Osteocyte (in vitro differentiated cells): ENCODE measurements around the gene TP73. TPM values are rescaled to one million over a fixed set of nuclear protein-coding genes. Genes with fewer than 3 reads are reported as not detected.
"Not testable (repeated sequence)": the region's sequence is repeated elsewhere in the genome, so short reads cannot be mapped to it uniquely, and the experiment has no call there.

ENCODE experiments used
- DNase-seq: peaks from one replicate; pipeline ENCODE4 v3.0.0; 2021; ENCODE audit warnings: mixed read lengths; ENCODE audit not compliant: unreplicated experiment; ENCODE audit errors: extremely low spot score
- H3K27ac Mint-ChIP-seq: one replicate; pipeline ENCODE4 v1.8.0; 2021; ENCODE audit warnings: mild to moderate bottlenecking, mixed read lengths; ENCODE audit not compliant: unreplicated experiment
- H3K27me3 Mint-ChIP-seq: one replicate; pipeline ENCODE4 v1.8.0; 2021; ENCODE audit warnings: mixed read lengths; ENCODE audit not compliant: unreplicated experiment
- H3K36me3 Mint-ChIP-seq: one replicate; pipeline ENCODE4 v1.8.0; 2021; ENCODE audit warnings: mixed read lengths; ENCODE audit not compliant: unreplicated experiment
- H3K4me1 Mint-ChIP-seq: one replicate; pipeline ENCODE4 v1.8.0; 2021; ENCODE audit warnings: mixed read lengths; ENCODE audit not compliant: unreplicated experiment
- H3K4me3 Mint-ChIP-seq: one replicate; pipeline ENCODE4 v1.8.0; 2021; ENCODE audit warnings: mild to moderate bottlenecking, moderate library complexity, mixed read lengths; ENCODE audit not compliant: unreplicated experiment
- H3K9me3 Mint-ChIP-seq: one replicate; pipeline ENCODE4 v1.8.0; 2021; ENCODE audit warnings: mixed read lengths; ENCODE audit not compliant: unreplicated experiment
- total RNA-seq: library from RNA; stranded (reverse); gene quantifications from 2 replicates; pipeline ENCODE4 v1.2.1, GENCODE V29; 2021
- TF ChIP-seq, protein P1 (sequence below): fragments of 200-600 bp; sonication (generic); IDR thresholded peaks from 2 replicates; pipeline ENCODE4 v1.5.0; 2021; ENCODE audit warnings: antibody characterized with exemption, mild to moderate bottlenecking, moderate library complexity

TP73 gene
- total RNA-seq, 1 donor from 2014 or later: 0.24 TPM

DNA sequence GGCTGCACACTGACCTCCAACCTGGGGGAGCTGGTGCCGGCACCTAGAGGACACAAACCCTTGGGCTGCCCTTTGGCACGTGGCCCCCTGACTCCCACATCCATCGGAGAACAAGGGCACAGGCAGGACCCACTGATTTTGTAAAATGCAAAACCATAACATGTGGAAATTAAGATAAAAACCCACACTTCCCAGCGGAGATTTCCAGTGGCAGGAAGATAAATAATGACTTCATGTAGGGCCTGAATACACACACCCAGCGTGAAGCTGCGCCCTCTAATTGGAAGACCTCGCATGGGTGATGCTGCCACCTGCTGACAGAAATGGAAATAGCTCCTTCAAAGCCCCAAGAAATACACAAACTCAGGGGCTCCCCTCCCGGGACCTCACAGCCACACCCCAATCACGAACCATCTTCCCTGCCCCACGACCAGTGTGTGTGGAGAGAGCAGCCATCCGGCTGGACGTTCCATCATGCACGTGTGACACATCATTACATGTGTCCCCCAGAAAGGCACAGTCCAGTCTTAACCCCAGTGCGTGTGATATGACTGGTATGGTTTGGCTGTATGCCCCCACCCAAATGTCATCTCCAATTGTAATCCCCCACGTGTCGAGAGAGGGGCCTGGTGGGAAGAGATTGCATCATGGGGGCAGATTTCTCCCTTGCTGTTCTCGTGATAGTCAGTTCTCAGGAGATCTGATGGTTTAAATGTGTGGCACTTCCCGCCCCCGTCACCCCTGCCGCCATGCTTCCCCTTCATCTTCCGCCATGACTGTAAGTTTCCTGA is 33.2 kb upstream of the TP73 start:
- TF ChIP-seq, protein P1, sequence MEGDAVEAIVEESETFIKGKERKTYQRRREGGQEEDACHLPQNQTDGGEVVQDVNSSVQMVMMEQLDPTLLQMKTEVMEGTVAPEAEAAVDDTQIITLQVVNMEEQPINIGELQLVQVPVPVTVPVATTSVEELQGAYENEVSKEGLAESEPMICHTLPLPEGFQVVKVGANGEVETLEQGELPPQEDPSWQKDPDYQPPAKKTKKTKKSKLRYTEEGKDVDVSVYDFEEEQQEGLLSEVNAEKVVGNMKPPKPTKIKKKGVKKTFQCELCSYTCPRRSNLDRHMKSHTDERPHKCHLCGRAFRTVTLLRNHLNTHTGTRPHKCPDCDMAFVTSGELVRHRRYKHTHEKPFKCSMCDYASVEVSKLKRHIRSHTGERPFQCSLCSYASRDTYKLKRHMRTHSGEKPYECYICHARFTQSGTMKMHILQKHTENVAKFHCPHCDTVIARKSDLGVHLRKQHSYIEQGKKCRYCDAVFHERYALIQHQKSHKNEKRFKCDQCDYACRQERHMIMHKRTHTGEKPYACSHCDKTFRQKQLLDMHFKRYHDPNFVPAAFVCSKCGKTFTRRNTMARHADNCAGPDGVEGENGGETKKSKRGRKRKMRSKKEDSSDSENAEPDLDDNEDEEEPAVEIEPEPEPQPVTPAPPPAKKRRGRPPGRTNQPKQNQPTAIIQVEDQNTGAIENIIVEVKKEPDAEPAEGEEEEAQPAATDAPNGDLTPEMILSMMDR: peak; percentile 85
- no peak for DNase-seq
- peaks cover 26% of the 10 kb centered on the region for H3K4me1 Mint-ChIP-seq
- no peak overlapping the region for H3K4me3 Mint-ChIP-seq
- no peaks in the 10 kb centered on the region for H3K27me3 Mint-ChIP-seq
- no peaks in the 10 kb centered on the region for H3K9me3 Mint-ChIP-seq
- H3K36me3 Mint-ChIP-seq: no peaks in the 10 kb centered on the region
- no peak overlapping the region for H3K27ac Mint-ChIP-seq

DNA sequence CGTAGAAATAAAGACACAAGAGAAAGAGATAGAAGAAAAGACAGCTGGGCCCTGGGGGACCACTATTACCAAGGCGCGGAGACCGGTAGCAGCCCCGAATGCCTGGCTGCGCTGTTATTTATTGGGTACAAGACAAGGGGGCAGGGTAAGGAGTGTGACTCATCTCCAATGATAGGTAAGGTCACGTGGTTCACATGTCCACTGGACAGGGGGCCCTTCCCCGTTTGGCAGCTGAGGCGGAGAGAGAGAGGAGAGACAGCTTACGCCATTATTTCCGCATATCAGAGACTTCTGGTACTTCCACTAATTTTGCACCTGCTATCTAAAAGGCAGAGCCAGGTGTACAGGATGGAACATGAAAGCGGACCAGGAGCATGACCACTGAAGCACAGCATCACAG is 31.6 kb upstream of the TP73 start:
- Mint-ChIP-seq H3K9me3 (no peaks in the 10 kb centered on the region), H3K27me3 (no peaks in the 10 kb centered on the region), H3K27ac (no peak overlapping the region), H3K4me1 (peaks cover 32% of the 10 kb centered on the region), H3K36me3 (no peaks in the 10 kb centered on the region), H3K4me3 (no peak overlapping the region)
- DNase-seq: no peak
- TF ChIP-seq, protein P1: no peak

DNA sequence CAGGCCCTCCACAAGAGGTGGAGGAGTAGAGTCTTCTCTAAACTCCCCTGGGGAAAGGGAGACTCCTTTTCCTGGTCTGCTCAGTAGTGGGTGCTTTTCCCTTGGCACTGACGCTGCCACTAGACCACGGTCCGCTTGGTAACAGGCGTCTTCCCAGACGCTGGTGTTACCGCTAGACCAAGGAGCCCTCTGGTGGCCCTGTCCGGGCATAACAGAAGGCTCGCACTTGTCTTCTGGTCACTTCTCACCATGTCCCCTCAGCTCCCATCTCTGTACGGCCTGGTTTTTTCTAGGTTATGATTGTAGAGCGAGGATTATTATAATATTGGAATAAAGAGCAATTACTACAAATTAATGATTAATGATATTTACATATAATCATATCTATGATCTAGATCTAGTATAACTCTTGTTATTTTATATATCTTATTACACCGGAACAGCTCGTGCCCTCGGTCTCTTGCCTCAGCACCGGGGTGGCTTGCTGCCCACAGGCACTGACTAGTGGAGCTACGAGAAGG is 31.1 kb upstream of the TP73 start:
- H3K4me3 Mint-ChIP-seq, H3K27ac Mint-ChIP-seq: not testable (repeated sequence)

DNA sequence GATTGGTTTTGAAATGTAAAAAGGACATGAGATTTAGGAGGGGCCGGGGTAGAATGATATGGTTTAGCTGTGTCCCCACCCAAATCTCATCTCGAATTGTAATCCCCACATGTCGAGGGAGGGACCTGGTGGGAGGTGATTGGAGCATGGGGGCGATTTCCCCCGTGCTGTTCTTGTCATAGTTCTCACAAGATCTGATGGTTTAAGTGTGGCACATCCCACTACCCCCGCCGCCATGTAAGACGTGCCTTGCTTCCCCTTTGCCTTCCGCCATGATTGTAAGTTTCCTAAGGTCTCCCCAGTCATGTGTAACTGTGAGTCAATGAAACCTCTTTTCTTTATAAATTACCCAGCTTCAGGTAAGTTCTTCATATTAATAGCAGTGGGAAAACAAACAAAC is 30.2 kb upstream of the TP73 start:
- H3K4me1 Mint-ChIP-seq: peaks cover 38% of the 10 kb centered on the region
- H3K27ac Mint-ChIP-seq, DNase-seq, H3K27me3 Mint-ChIP-seq, H3K36me3 Mint-ChIP-seq, H3K9me3 Mint-ChIP-seq, H3K4me3 Mint-ChIP-seq: not testable (repeated sequence)

More for the DNA sequence above, 31.1 kb upstream of the TP73 start:
- H3K4me1 Mint-ChIP-seq: peaks cover 37% of the 10 kb centered on the region
- not testable (repeated sequence) for H3K27me3 Mint-ChIP-seq, H3K36me3 Mint-ChIP-seq, DNase-seq, H3K9me3 Mint-ChIP-seq
- TF ChIP-seq, protein P1: peak; percentile 65

DNA sequence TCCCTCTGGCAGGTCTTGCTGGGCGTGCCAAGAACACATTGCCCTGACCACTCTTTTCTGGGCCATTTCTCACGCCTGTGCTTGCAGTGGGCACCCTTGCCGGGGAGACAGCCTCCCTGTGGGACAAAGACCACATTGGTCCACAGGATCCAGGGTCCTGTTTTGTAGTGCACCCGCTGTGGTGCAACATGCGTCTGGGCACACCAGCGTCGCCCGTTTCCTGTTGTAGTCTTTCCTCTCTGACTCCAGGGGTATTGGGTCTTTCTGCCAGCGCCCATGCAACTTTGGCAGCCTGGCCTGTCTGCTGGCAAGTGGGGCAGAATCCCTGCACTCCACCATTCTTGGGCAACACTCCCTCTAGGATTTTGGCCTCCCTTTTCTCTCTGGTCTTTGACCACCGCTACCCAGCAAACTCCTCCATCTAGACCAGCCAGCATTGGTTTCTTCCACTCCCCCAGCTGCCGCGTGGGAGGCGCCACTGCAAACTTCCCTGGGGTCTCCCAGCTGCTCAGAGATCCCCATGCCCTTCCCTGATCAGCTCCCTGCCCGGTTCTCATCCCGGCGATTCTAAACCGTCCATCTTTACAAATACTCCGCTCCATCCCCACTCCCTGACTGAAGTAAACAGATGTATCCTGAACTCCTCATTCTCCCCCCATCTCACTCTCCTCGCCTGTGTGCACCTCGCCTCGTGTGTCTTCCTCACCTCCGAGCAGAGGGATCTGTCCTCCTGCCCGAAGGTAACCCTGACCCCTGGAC is 28.7 kb upstream of the TP73 start:
- Mint-ChIP-seq H3K27ac (no peak overlapping the region), H3K9me3 (no peaks in the 10 kb centered on the region), H3K36me3 (peaks cover 4% of the 10 kb centered on the region), H3K4me3 (peak overlapping the region; percentile 93), H3K4me1 (peaks cover 36% of the 10 kb centered on the region), H3K27me3 (no peaks in the 10 kb centered on the region)
- TF ChIP-seq, protein P1: no peak
- no peak for DNase-seq
